ENCODE results near the gene USP24.

The USP24 gene

DNA sequence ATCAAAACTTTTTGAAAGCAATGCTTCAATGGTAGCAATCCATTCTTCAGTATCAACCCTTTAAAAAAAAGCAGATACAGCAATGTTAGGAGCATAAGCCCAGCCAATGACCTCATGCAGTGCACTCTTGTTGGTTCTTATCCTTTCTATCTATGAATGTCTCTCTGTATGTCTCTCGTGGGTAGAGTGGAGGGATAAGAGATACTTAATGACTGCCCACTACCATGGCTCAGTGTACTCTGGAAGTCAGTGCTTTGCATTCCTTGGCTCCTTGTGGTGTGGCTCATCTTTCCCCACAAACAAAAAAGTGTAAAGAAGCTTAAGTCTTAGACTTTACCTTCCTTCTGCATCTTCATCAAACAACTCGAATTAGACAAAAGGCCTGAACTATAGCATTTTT is 125.5 kb downstream of the USP24 start:
- TF ChIP-seq, protein P1, sequence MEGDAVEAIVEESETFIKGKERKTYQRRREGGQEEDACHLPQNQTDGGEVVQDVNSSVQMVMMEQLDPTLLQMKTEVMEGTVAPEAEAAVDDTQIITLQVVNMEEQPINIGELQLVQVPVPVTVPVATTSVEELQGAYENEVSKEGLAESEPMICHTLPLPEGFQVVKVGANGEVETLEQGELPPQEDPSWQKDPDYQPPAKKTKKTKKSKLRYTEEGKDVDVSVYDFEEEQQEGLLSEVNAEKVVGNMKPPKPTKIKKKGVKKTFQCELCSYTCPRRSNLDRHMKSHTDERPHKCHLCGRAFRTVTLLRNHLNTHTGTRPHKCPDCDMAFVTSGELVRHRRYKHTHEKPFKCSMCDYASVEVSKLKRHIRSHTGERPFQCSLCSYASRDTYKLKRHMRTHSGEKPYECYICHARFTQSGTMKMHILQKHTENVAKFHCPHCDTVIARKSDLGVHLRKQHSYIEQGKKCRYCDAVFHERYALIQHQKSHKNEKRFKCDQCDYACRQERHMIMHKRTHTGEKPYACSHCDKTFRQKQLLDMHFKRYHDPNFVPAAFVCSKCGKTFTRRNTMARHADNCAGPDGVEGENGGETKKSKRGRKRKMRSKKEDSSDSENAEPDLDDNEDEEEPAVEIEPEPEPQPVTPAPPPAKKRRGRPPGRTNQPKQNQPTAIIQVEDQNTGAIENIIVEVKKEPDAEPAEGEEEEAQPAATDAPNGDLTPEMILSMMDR (IDR thresholded peaks at IDR 0.05; ENCODE audit: low read depth, low read length): no peak
- DNase-seq (ENCODE audit: extremely low read depth, low read depth): no peak

DNA sequence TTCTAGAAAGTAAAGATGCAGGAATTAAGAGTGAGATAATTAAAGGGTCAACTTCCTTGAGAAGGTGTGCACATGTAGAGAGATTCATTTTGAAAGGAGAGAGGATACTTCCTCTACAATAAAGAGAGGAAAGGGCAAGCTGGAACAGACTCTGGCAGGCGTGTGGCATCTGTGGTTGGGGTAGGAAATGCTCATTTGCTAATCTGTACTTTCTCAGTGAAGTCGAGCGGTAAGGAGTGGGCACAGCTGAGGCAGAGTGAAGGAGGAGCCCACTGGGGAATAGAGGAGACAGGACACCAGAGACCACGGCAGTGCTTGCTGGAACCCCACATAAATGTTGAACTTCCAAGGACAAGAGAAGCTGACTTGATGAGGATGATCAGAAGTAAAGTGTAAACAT is 126.8 kb downstream of the USP24 start:
- DNase-seq (ENCODE audit: extremely low read depth, low read depth): no peak

DNA sequence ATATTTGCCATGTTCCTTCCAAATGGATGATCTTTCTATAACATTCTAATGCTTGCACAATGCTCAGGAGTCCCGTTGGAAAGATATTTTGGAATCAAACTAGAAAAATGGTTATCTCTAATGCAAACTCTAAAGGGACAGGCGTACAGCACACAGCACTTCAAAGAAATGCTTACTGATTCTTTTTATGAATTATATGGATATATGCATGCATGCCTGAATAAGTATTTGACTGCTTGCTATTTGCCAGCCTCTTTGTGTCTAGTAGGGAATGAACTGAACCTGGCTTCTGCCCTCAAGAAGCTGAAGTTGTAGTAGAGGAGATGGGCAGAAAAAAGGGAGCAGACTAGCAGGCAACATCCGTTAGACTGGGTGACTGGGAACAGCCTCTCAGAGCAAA is 127.7 kb downstream of the USP24 start:
- TF ChIP-seq, protein P1 (IDR thresholded peaks at IDR 0.05; ENCODE audit: low read depth, low read length): no peak
- DNase-seq (ENCODE audit: extremely low read depth, low read depth): no peak

More for the DNA sequence above, 126.8 kb downstream of the USP24 start:
- TF ChIP-seq, protein P1 (IDR thresholded peaks at IDR 0.05; ENCODE audit: low read depth, low read length): no peak

DNA sequence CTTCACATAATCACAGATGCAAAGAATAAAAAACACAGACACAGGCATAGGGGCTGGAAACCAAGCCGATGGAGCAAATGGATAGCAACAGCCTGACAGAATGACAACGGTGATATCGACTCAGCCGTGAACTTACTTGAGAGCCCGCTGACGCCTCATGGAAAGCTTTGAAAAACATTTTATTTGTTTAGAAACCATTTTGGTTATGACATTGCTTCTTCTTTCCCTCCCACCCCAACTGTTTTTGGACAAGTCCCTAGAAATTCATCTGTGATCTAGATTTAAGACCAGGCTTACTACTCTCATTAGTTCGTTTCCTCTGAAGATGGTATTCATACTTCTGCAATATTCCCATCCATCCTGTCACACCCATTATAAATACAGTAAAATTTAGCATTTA is 130.9 kb downstream of the USP24 start:
- no peak for DNase-seq (ENCODE audit: extremely low read depth, low read depth)
- TF ChIP-seq, protein P1 (IDR thresholded peaks at IDR 0.05; ENCODE audit: low read depth, low read length): no peak

DNA sequence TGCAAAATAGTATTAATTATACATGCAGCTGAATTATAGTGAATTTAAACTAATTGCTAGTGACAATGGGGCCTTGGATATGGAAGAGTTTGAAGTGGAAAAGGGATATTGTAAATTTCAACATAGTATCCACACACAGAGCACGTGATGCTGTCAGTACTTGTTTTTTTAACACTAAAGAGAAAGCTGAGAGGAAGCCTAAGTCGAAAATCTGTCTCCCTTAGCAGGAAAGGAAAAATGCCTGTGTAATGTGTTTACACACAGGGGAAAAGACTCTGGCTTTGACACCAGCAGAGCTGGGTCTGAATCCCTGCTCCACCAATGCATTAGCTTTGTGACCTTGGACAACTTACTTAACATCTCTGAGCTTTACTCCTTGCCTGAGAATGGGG is 133.3 kb downstream of the USP24 start:
- no peak for DNase-seq (ENCODE audit: extremely low read depth, low read depth)

DNA sequence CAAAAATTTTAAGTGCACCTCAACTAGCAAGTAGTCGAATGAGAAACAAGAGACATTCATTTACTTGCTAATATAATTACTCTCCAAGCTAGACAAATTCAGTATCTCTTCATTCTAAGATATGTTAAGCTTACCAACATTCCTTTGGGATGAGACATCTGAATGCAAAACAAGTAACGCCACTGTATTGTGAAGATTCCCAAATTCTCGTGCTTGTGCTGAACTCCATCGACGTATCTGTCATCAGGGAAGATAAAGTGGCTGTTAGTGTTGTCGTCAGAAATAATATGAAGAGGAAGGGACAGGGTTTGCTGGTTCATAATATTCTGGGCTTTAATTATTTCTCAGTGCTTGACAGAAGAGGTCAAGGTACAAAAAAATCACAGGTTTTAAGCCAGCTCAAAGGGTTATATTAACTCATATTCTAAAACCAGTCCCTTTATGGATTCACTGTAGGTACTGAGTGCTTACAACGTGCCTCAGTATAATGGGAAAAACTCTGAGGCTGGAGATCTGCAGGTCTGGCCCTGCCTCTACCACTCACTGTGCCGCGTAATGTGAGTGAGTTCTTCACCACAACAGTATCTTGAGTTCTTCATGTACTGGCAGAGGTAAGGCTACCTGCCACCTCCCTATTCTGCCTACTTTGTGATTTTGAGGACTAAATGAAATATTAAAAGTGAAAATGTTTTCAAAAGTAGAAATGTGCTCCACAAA is 133.8 kb downstream of the USP24 start:
- TF ChIP-seq, protein P1 (IDR thresholded peaks at IDR 0.05; ENCODE audit: low read depth, low read length): no peak
- no peak for DNase-seq (ENCODE audit: extremely low read depth, low read depth)

More for the DNA sequence above, 133.3 kb downstream of the USP24 start:
- TF ChIP-seq, protein P1 (IDR thresholded peaks at IDR 0.05; ENCODE audit: low read depth, low read length): no peak

DNA sequence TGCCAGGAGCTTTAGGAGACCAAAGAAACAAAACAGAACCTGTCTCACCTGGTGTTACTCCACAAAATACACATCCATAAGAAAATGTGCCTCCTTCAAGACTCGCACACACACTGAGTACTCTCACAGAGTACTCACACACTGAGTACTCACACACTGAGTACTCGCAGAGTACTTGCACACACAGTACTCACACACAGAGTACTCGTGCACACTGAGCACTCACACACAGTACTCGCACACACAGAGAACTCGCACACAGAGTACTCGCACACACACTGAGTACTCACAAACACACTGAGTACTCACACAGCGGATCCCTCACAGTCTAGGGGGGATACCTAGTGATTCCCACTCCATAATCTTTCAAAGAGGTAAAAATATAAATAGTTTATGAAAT is 135.5 kb downstream of the USP24 start:
- TF ChIP-seq, protein P1 (IDR thresholded peaks at IDR 0.05; ENCODE audit: low read depth, low read length): no peak
- no peak for DNase-seq (ENCODE audit: extremely low read depth, low read depth)
